ENCODE results near the gene ADAMTSL3. TPM values are rescaled to one million over a fixed set of nuclear protein-coding genes. Genes with fewer than 3 reads are reported as not detected.

The ADAMTSL3 gene
- total RNA-seq, 3 donors from 2014 or later (not counting 1 experiment from before 2014, with no cell fraction given) = 0.14 to 0.43 (median 0.25) TPM

- WGBS (ENCODE audit: insufficient coverage) = 82% methylated on average over 2 of the region's 2 CpGs
- H3K27ac Mint-ChIP-seq = no peak overlapping the region
- DNase-seq (no peak), ATAC-seq (no peak)
- Histone ChIP-seq H3K27ac (ENCODE audit: low read length) (no peak overlapping the region), H3K9me3 (ENCODE audit: control insufficient read depth, insufficient read depth, low read length) (no peaks in the 10 kb centered on the region), H3K4me3 (ENCODE audit: low read length) (no peak overlapping the region), H3K27me3 (ENCODE audit: control insufficient read depth, insufficient read depth, low read length) (peaks cover 5% of the 10 kb centered on the region), H3K4me1 (ENCODE audit: control insufficient read depth, insufficient read depth, low read length) (no peaks in the 10 kb centered on the region), H3K36me3 (ENCODE audit: control insufficient read depth, insufficient read depth, low read length) (no peaks in the 10 kb centered on the region)
- H3K36me3 Mint-ChIP-seq = no peaks in the 10 kb centered on the region
- H3K4me3 Mint-ChIP-seq = no peak overlapping the region
- TF ChIP-seq CTCF (IDR thresholded peaks at IDR 0.05) = no peak
- no peaks in the 10 kb centered on the region for H3K9me3 Mint-ChIP-seq
- peaks cover 16 to 19% of the 10 kb centered on the region in 2 donors for H3K27me3 Mint-ChIP-seq (ENCODE audit: low read depth in 2 of 2)
- no peaks in the 10 kb centered on the region for H3K4me1 Mint-ChIP-seq
- intact Hi-C loops (cut with micrococcal nuclease) = no loop called here
Measured at GRCh38 chr15:83650831-83651230, 3.1 kb upstream of the ADAMTSL3 start.

- Histone ChIP-seq H3K9me3 (ENCODE audit: control insufficient read depth, insufficient read depth, low read length) (no peaks in the 10 kb centered on the region), H3K36me3 (ENCODE audit: control insufficient read depth, insufficient read depth, low read length) (no peaks in the 10 kb centered on the region), H3K4me1 (ENCODE audit: control insufficient read depth, insufficient read depth, low read length) (no peaks in the 10 kb centered on the region), H3K4me3 (ENCODE audit: low read length) (no peak overlapping the region), H3K27ac (ENCODE audit: low read length) (no peak overlapping the region), H3K27me3 (ENCODE audit: control insufficient read depth, insufficient read depth, low read length) (peaks cover 5% of the 10 kb centered on the region)
- Mint-ChIP-seq H3K27ac (no peak overlapping the region), H3K27me3 (ENCODE audit: low read depth in 2 of 2) (peaks cover 21 to 26% of the 10 kb centered on the region in 2 donors), H3K4me3 (no peak overlapping the region), H3K4me1 (no peaks in the 10 kb centered on the region), H3K9me3 (no peaks in the 10 kb centered on the region), H3K36me3 (no peaks in the 10 kb centered on the region)
- ATAC-seq (no peak), DNase-seq (no peak)
- 87% methylated on average over 6 of the region's 6 CpGs for WGBS (ENCODE audit: insufficient coverage)
- no peak for TF ChIP-seq CTCF (IDR thresholded peaks at IDR 0.05)
- intact Hi-C loops (cut with micrococcal nuclease) = no loop called here
Measured at GRCh38 chr15:83651541-83651940, 2.4 kb upstream of the ADAMTSL3 start.

GRCh38 chr15:83652626-83653204 is 1.2 kb upstream of the ADAMTSL3 start:
- no peak overlapping the region for H3K4me3 ChIP-seq (ENCODE audit: low read length)
- H3K4me1 ChIP-seq (ENCODE audit: control insufficient read depth, insufficient read depth, low read length) = no peaks in the 10 kb centered on the region
- no peaks in the 10 kb centered on the region for H3K4me1 Mint-ChIP-seq
- H3K36me3 ChIP-seq (ENCODE audit: control insufficient read depth, insufficient read depth, low read length) = no peaks in the 10 kb centered on the region
- no peak overlapping the region for H3K27ac Mint-ChIP-seq
- 87% methylated on average over 5 of the region's 5 CpGs for WGBS (ENCODE audit: insufficient coverage)
- H3K9me3 Mint-ChIP-seq = no peaks in the 10 kb centered on the region
- no peaks in the 10 kb centered on the region for H3K36me3 Mint-ChIP-seq
- TF ChIP-seq CTCF (IDR thresholded peaks at IDR 0.05) = no peak
- H3K9me3 ChIP-seq (ENCODE audit: control insufficient read depth, insufficient read depth, low read length) = no peaks in the 10 kb centered on the region
- intact Hi-C loops (cut with micrococcal nuclease) = no loop called here
- peaks cover 5% of the 10 kb centered on the region for H3K27me3 ChIP-seq (ENCODE audit: control insufficient read depth, insufficient read depth, low read length)
- no peak for ATAC-seq
- DNase-seq = no peak
- no peak overlapping the region for H3K4me3 Mint-ChIP-seq
- peaks cover 22 to 27% of the 10 kb centered on the region in 2 donors for H3K27me3 Mint-ChIP-seq (ENCODE audit: low read depth in 2 of 2)
- no peak overlapping the region for H3K27ac ChIP-seq (ENCODE audit: low read length)

GRCh38 chr15:83653288-83653638 is 660 bp upstream of the ADAMTSL3 start:
- no peaks in the 10 kb centered on the region for H3K4me1 Mint-ChIP-seq
- H3K27me3 ChIP-seq (ENCODE audit: control insufficient read depth, insufficient read depth, low read length) = peaks cover 5% of the 10 kb centered on the region
- no peak overlapping the region for H3K4me3 ChIP-seq (ENCODE audit: low read length)
- intact Hi-C loops (cut with micrococcal nuclease) = no loop called here
- no peak for ATAC-seq
- H3K36me3 Mint-ChIP-seq = no peaks in the 10 kb centered on the region
- WGBS (ENCODE audit: insufficient coverage) = 30% methylated on average over 18 of the region's 18 CpGs
- no peaks in the 10 kb centered on the region for H3K9me3 Mint-ChIP-seq
- H3K36me3 ChIP-seq (ENCODE audit: control insufficient read depth, insufficient read depth, low read length) = no peaks in the 10 kb centered on the region
- H3K27me3 Mint-ChIP-seq (ENCODE audit: low read depth in 2 of 2) = peaks cover 22 to 27% of the 10 kb centered on the region in 2 donors
- no peak for DNase-seq
- no peaks in the 10 kb centered on the region for H3K4me1 ChIP-seq (ENCODE audit: control insufficient read depth, insufficient read depth, low read length)
- TF ChIP-seq CTCF (IDR thresholded peaks at IDR 0.05) = no peak
- H3K4me3 Mint-ChIP-seq = no peak overlapping the region
- no peaks in the 10 kb centered on the region for H3K9me3 ChIP-seq (ENCODE audit: control insufficient read depth, insufficient read depth, low read length)
- no peak overlapping the region for H3K27ac Mint-ChIP-seq
- no peak overlapping the region for H3K27ac ChIP-seq (ENCODE audit: low read length)
